Stomach (tissue), 9 donors: Measurements from ENCODE around the gene CDC123. TPM values are rescaled to one million over a fixed set of nuclear protein-coding genes. Genes with fewer than 3 reads are reported as not detected.
A peak's percentile ranks its signal among the peaks of the same experiment; 100 is the strongest.
"Not testable (repeated sequence)": the region's sequence is repeated elsewhere in the genome, so short reads cannot be mapped to it uniquely, and the experiment has no call there.

Experiments
- DNase-seq, 2 donors: peaks; one replicate each; pipeline versions ENCODE4 v3.0.0 to v3.0.0-alpha.2; 2013 to 2019
- H3K27ac ChIP-seq, 5 donors: fragments of 200-600 bp in 4 of 5; sonication (generic) in 4 of 5; one replicate each; pipeline ENCODE4 v1.5.1; 2013 to 2019; ENCODE audit warnings: mild to moderate bottlenecking in 1 of 5, moderate library complexity in 1 of 5
- H3K27me3 ChIP-seq, 3 donors: fragments of 200-600 bp; sonication (generic); one replicate each; pipeline ENCODE4 v1.5.1; 2017 to 2019; ENCODE audit warnings: mixed run types in 1 of 3
- H3K36me3 ChIP-seq, 4 donors: fragments of 200-600 bp; sonication (generic); 1 replicate in 3 of 4; 2 replicates in 1 of 4; pipeline ENCODE4 v1.5.1; 2016 to 2019
- H3K4me1 ChIP-seq, 4 donors: fragments of 200-600 bp; sonication (generic); one replicate each; pipeline ENCODE4 v1.5.1; 2016 to 2019
- H3K4me3 ChIP-seq, 4 donors: fragments of 200-600 bp; sonication (generic) in 3 of 4; one replicate each; pipeline ENCODE4 v1.5.1; 2016 to 2019; ENCODE audit warnings: mild to moderate bottlenecking in 1 of 4
- H3K9me3 ChIP-seq, 4 donors: fragments of 200-600 bp; sonication (generic); one replicate each; pipeline ENCODE4 v1.5.1; 2016 to 2019
- EP300 ChIP-seq: sonication (generic); formaldehyde crosslinking; IDR thresholded peaks from one replicate; pipeline ENCODE4 v1.6.1; 2017; ENCODE audit warnings: antibody characterized with exemption
- POLR2A ChIP-seq, 4 donors: fragments of 450-650 bp; IDR thresholded peaks; one replicate each; pipeline ENCODE4 v1.6.1; 2016; ENCODE audit warnings: antibody characterized with exemption in 4 of 4, control low read depth in 2 of 4, mild to moderate bottlenecking in 1 of 4, moderate library complexity in 1 of 4
- POLR2AphosphoS5 ChIP-seq, 3 donors: sonication (generic); formaldehyde crosslinking; IDR thresholded peaks; one replicate each; pipeline ENCODE4 v1.6.1; 2016; ENCODE audit warnings: antibody characterized with exemption in 3 of 3
- WGBS, 5 donors: extraction: QIAGEN DNeasy Blood & Tissue Kit in 3 of 5; methylation state at CpG; one replicate each; pipeline versions ENCODE4 v1.1.5 to v1.1.7; 2013 to 2018; 5-methylcytosine and 5-hydroxymethylcytosine counted together
- intact Hi-C: fragments of 100-400 bp; cut with DNase I; formaldehyde crosslinking; loops from one replicate; pipeline ENCODE4 v1.15.1; 2023; ENCODE audit warnings: low total_unique reads
- polyA plus RNA-seq, 3 donors: library from polyadenylated mRNA; stranded (reverse); fragments of 200-250 nt; gene quantifications; one replicate each; pipeline ENCODE4 v1.2.3, GENCODE V29; 2013
- total RNA-seq, 5 donors: library from RNA; depleted of rRNA; stranded (reverse); fragments of >200 nt; gene quantifications; one replicate each; pipeline versions ENCODE4 v1.1.0 to v1.2.3, GENCODE V29; 2014 to 2016
- TF ChIP-seq, protein P1 (sequence below), 7 experiments: fragments of 450-650 bp in 4 of 7; fragments of 200-600 bp in 3 of 7; sonication (generic) in 3 of 7; IDR thresholded peaks; one replicate each; pipeline ENCODE4 v1.5.1; 2016 to 2019; ENCODE audit warnings: antibody characterized with exemption in 7 of 7, control low read depth in 2 of 7, mild to moderate bottlenecking in 1 of 7
- donor health status: healthy with polysubstance abuse.
- donor health status: Bipolar disorder and iron deficiency.
- donor health status: healthy.

Gene CDC123
- total and polyA plus RNA-seq, 8 donors, result 22.3 to 103 (median 40.6) TPM

DNA sequence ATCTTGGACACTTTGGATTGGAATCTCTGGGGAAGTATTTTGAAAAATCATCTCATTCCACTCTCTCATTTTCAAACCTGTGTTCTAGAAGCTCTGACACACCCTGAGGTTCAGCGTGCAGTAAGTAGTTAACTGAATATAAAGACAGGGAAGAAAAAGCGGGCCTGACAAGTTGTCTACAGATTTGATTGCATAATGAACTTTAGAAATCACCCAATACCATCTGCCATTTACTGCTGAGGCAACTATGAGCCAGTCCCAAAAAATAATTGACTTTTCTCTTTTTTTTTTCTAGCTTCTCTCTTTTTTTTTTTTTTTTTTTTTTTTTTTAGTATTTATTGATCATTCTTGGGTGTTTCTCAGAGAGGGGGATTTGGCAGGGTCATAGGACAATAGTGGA lies 29.5 kb downstream of the CDC123 start:
- no peak for DNase-seq
- WGBS, 5 donors, result 83 to 95% (median 92%) methylated on average over 2 of the region's 2 CpGs
- Histone ChIP-seq H3K4me1 (peaks cover 0 to 36% (median 14%) of the 10 kb centered on the region in 4 donors), H3K27me3 (no peaks in the 10 kb centered on the region), H3K4me3 (no peak overlapping the region), H3K36me3 (peaks cover under 1 to 85% (median 68%) of the 10 kb centered on the region in 4 donors), H3K9me3 (no peaks in the 10 kb centered on the region), H3K27ac (no peak overlapping the region)
- intact Hi-C loops, result no loop called here
- TF ChIP-seq EP300, result no peak
- no peak for TF ChIP-seq POLR2A (IDR thresholded peaks at IDR 0.05)
- TF ChIP-seq POLR2AphosphoS5 (IDR thresholded peaks at IDR 0.05), result no peak
- TF ChIP-seq, protein P1, sequence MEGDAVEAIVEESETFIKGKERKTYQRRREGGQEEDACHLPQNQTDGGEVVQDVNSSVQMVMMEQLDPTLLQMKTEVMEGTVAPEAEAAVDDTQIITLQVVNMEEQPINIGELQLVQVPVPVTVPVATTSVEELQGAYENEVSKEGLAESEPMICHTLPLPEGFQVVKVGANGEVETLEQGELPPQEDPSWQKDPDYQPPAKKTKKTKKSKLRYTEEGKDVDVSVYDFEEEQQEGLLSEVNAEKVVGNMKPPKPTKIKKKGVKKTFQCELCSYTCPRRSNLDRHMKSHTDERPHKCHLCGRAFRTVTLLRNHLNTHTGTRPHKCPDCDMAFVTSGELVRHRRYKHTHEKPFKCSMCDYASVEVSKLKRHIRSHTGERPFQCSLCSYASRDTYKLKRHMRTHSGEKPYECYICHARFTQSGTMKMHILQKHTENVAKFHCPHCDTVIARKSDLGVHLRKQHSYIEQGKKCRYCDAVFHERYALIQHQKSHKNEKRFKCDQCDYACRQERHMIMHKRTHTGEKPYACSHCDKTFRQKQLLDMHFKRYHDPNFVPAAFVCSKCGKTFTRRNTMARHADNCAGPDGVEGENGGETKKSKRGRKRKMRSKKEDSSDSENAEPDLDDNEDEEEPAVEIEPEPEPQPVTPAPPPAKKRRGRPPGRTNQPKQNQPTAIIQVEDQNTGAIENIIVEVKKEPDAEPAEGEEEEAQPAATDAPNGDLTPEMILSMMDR (IDR thresholded peaks at IDR 0.05), result no peak

GRCh38 chr10:12226438-12226837 lies 30.4 kb downstream of the CDC123 start:
- H3K27ac ChIP-seq, H3K9me3 ChIP-seq, H3K27me3 ChIP-seq, DNase-seq, H3K4me3 ChIP-seq, intact Hi-C loops: not testable (repeated sequence)
- Histone ChIP-seq H3K36me3 (peaks cover 0 to 85% (median 73%) of the 10 kb centered on the region in 4 donors), H3K4me1 (peaks cover 0 to 34% (median 13%) of the 10 kb centered on the region in 4 donors)
- WGBS, 5 donors, result 93 to 100% (median 95%) methylated on average over 2 to 28 of the region's 28 CpGs

GRCh38 chr10:12228851-12229250 lies 32.9 kb downstream of the CDC123 start:
- intact Hi-C loops, result no loop called here
- Histone ChIP-seq H3K36me3 (peaks cover 5 to 87% (median 80%) of the 10 kb centered on the region in 4 donors), H3K27ac (no peak overlapping the region), H3K27me3 (no peaks in the 10 kb centered on the region), H3K4me3 (no peak overlapping the region), H3K9me3 (no peaks in the 10 kb centered on the region), H3K4me1 (peaks cover 0 to 16% (median 6%) of the 10 kb centered on the region in 4 donors)
- WGBS, 5 donors, result 94 to 98% (median 95%) methylated on average over 11 of the region's 11 CpGs
- DNase-seq, result no peak
- TF ChIP-seq, protein P1 (IDR thresholded peaks at IDR 0.05), result no peak
- no peak for TF ChIP-seq POLR2AphosphoS5 (IDR thresholded peaks at IDR 0.05)
- TF ChIP-seq POLR2A (IDR thresholded peaks at IDR 0.05), result no peak
- no peak for TF ChIP-seq EP300

DNA sequence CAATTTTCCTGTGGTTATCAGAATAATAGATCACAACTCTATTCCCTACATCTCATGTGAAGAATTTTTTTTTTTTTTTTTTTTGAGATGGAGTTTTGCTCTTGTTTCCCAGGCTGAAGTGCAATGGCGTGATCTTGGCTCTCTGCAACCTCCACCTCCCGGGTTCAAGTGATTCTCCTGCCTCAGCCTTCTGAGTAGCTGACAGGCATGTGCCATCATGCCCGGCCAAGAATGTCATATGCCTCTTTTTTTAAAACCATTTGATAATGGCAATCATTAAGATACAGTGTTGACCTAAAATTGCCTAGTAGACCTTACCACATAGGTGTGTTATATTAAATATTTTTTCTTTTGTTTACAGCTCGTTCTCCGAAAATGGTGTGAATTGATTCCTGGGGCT lies 38.7 kb downstream of the CDC123 start:
- H3K27me3 ChIP-seq, intact Hi-C loops, DNase-seq, H3K4me3 ChIP-seq, H3K9me3 ChIP-seq: not testable (repeated sequence)
- Histone ChIP-seq H3K36me3 (peaks cover 22 to 97% (median 93%) of the 10 kb centered on the region in 4 donors), H3K4me1 (peaks cover 0 to 20% (median 10%) of the 10 kb centered on the region in 4 donors), H3K27ac (peak overlapping the region in 1 of 5 donors; percentile 42)
- 91 to 96% (median 95%) methylated on average over 5 of the region's 5 CpGs for WGBS, 5 donors

GRCh38 chr10:12235116-12235694 lies 39.2 kb downstream of the CDC123 start:
- Histone ChIP-seq H3K4me3 (no peak overlapping the region), H3K27me3 (no peaks in the 10 kb centered on the region), H3K4me1 (peaks cover 0 to 20% (median 10%) of the 10 kb centered on the region in 4 donors), H3K36me3 (peaks cover 22 to 97% (median 92%) of the 10 kb centered on the region in 4 donors), H3K9me3 (no peaks in the 10 kb centered on the region), H3K27ac (peak overlapping the region in 2 of 5 donors; percentile 42 to 49)
- intact Hi-C loops, result no loop called here
- TF ChIP-seq, protein P1 (IDR thresholded peaks at IDR 0.05), result no peak
- TF ChIP-seq POLR2AphosphoS5 (IDR thresholded peaks at IDR 0.05) (no peak), EP300 (no peak), POLR2A (IDR thresholded peaks at IDR 0.05) (no peak)
- 32 to 62% (median 43%) methylated on average over 3 of the region's 3 CpGs for whole genome bisulfite sequencing, 5 donors
- DNase-seq, result no peak
